ENCODE data around the gene IRS2. TPM values are rescaled to one million over a fixed set of nuclear protein-coding genes. Genes with fewer than 3 reads are reported as not detected.

The IRS2 gene
- total RNA-seq, 3 donors from 2014 or later, result 3.7 to 4.2 (median 4.2) TPM

DNA sequence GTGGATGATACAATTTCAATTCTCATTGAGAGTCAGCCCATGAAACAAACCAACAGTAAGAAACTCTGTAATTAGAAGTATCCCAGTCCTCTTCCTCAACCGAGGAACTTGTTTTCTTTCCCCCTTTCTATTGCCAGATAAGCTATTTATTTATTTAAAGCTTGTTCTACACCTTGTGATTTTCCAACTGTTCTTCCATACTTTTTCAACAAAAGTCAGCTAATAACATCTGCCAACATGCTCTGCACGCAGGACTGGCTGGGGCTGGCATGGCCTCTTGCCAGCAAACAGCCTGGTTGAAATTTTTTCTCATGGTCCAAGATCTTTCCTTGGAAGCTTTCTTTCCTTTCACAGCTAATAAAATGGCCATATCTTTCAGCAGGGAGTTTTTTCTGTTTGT is 2.9 kb upstream of the IRS2 start:
- Mint-ChIP-seq H3K4me1 (ENCODE audit: low read depth) (peaks cover 21% of the 10 kb centered on the region), H3K36me3 (ENCODE audit: insufficient read depth) (no peaks in the 10 kb centered on the region), H3K4me3 (no peak overlapping the region), H3K27me3 (ENCODE audit: low read depth) (peaks cover 25% of the 10 kb centered on the region), H3K9me3 (no peaks in the 10 kb centered on the region)
- DNase-seq (no peak), ATAC-seq (no peak)

DNA sequence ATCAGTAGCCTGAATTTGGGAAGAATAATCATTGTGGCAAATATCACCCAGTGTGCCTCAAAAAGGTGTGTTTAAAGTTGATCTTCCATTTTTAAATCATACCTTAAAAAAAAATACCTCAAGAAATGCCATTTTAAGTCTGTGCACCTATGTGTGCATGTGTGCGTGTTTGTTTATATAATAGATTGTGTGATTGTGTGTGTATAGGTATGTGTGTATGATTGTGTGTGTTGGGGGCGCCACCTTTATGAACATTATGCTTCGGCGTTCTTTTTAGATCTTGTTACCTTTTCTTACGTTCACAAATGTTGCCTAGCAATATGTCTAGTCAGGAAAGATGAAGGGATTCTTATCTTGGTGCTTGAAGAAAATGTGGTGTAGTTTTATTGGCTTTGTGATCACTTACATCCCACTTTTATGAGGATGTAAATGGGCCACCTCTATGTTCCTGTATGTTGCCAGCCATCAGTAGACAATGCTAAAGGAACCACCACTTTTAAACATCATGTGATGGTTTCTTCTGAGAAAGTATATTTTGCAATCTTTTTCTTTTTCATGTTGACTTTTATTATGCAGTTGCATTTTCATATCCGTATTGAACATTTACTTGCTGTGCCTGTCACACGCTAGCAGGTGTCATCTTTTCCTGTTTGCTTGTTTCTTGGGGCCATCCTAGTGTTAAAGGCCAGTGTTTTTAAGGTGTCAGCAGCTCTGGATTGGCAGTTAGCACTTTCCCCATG is 2.2 kb upstream of the IRS2 start:
- Mint-ChIP-seq H3K4me1 (ENCODE audit: low read depth) (peaks cover 23% of the 10 kb centered on the region), H3K27me3 (ENCODE audit: low read depth) (peaks cover 19% of the 10 kb centered on the region), H3K9me3 (no peaks in the 10 kb centered on the region), H3K36me3 (ENCODE audit: insufficient read depth) (no peaks in the 10 kb centered on the region), H3K4me3 (peak overlapping the region; percentile 25)
- ATAC-seq, result no peak
- no peak for DNase-seq

DNA sequence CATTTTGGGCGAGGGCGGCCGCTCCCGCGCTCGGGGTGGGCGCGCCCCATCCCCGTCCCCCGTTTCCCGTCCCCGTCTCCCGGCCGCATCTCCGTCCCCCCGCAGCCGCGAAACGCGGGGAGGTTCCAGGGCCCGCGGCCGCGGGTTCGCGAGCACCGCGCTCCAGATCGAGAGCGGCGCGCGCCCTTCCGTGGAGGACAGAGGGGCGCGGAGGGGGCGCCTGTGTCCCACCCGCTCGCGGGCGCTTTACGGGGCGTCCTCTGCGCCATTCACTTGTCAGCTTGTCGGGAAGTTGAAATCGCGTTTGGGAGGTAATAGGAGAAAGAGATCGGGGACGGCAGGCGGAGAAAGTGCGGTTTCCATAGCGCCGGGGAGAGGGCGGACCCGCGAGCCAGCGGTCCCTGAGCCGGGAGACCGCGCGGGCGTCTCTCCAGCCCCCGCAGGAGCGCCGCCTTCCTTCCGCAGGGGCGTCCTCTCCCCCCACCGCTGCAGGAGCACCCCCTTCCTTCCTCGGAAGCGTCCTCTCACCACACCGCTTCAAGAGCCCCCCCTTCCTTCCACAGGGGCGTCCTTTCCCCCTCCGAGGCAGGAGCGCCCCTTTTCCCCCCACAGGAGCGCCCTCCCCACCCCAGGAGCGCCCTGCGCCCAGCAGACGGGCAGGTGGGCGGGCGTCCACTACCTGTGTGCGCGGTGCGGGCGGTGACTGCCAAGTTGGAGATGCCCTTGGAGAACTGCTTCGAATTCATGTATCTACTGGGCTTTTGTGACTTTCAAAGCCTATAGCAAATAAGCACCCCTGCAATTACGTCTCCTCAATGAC is 962 bp upstream of the IRS2 start:
- DNase-seq (peak; percentile 19), ATAC-seq (peak; percentile 2 to 5)
- H3K4me1 Mint-ChIP-seq (ENCODE audit: low read depth), result peaks cover 21% of the 10 kb centered on the region
- H3K9me3 Mint-ChIP-seq, result no peaks in the 10 kb centered on the region
- H3K27me3 Mint-ChIP-seq (ENCODE audit: low read depth), result peaks cover 15% of the 10 kb centered on the region
- H3K36me3 Mint-ChIP-seq (ENCODE audit: insufficient read depth), result no peaks in the 10 kb centered on the region
- peak overlapping the region; percentile 82 for H3K4me3 Mint-ChIP-seq

DNA sequence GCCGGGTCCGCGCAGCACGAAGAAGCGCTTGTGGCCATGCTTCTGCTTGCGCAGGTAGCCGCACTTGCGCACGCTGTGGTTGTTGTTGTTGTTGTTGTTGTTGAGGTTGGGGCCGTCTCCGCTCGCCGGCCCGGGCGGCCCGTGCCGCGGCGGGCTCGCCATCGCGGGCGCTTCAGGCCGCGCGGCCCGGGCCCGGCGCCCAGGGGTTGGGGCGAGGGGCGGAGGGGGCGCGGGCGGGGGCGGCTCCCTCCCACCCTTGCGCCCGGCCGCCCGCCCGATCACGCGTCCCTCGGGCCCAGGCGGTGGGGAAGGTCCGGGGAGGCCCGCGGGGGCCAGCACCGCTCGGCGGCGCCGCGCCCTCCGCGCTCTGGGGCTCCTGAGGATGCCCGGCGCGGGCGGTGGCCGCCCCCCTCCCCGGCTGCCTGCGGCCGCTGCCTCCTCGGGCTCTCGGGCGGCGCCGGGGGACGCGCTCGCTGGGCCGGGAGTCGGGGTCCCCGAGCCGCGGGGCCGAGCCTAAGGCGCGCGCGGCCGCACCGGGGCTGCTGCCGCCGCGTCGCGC is 412 bp downstream of the IRS2 start:
- DNase-seq (no peak), ATAC-seq (peak; percentile 16 to 17)
- Mint-ChIP-seq H3K9me3 (no peaks in the 10 kb centered on the region), H3K27me3 (ENCODE audit: low read depth) (peaks cover 13% of the 10 kb centered on the region), H3K4me1 (ENCODE audit: low read depth) (peaks cover 25% of the 10 kb centered on the region), H3K4me3 (peak overlapping the region; percentile 53), H3K36me3 (ENCODE audit: insufficient read depth) (peaks cover 6% of the 10 kb centered on the region)

DNA sequence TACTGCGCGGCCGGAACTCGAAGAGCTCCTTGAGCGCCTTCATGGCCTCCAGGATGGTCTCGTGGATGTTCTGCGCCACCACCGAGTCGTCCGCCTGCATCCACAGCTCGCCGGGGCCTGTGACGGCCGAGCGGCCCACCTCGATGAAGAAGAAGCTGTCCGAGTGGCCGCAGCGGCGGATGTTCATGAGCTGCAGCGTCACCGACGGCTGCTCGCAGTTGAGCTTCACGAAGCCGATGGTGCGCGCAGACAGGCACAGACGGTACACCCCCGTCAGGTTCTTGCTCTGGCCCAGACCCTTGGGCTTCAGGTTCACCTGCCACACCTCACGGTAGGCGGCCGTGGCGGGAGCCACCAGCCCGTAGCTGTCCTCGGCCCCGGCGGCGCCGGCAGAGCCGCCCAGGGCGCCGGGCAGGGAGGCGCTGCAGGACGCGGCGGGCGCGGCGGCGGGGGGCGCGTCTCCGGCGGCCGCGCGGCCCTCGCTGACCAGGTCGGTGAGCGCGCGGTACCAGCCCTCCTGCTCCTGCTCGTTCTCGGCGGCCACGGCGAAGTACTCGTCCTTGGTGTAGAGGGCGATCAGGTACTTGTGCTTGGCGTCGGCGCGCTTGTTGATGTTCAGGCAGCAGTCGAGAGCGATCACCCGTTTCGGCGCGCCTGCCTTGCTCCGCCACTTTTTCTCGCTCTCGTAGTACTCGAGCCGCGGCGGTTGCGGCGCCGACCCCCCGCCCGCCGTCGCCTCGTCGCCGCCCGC is 1.1 kb downstream of the IRS2 start:
- no peaks in the 10 kb centered on the region for H3K9me3 Mint-ChIP-seq
- peak overlapping the region; percentile 70 for H3K4me3 Mint-ChIP-seq
- peaks cover 11% of the 10 kb centered on the region for H3K27me3 Mint-ChIP-seq (ENCODE audit: low read depth)
- peaks cover 29% of the 10 kb centered on the region for H3K4me1 Mint-ChIP-seq (ENCODE audit: low read depth)
- DNase-seq (peak; percentile 33), ATAC-seq (peak in 1 of 2 donors; percentile 1)
- peaks cover 10% of the 10 kb centered on the region for H3K36me3 Mint-ChIP-seq (ENCODE audit: insufficient read depth)

DNA sequence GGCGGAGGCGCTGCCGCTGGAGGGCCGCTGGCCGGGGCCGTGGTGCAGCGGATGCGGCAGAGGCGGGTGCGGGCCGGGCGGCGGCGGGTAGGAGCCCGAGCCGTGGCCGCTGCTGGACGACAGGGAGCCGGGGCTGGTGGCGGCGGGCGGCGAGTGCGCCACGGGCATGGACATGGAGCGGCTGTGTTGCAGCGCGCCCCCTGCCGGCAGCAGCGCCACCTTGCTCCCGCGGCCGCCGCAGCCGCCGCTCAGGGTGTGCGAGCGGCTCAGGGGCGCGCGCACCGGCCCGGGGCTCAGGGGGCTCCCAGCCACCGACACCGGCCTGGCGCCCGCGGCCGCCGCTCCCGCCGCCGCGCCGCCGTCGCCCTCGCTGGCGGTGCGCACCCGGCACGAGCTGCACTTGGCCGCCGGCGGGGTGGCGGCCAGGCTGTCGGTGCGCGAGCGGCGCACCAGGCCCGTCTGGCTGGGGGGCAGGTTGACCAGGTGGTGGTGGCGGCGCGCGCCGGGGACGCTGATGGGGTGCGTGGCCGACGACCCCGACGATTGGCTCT is 1.7 kb downstream of the IRS2 start:
- peaks cover 36% of the 10 kb centered on the region for H3K4me1 Mint-ChIP-seq (ENCODE audit: low read depth)
- peak overlapping the region; percentile 70 for H3K4me3 Mint-ChIP-seq
- ATAC-seq (peak; percentile 17 to 19), DNase-seq (peak; percentile 63)
- no peaks in the 10 kb centered on the region for H3K9me3 Mint-ChIP-seq
- peaks cover 11% of the 10 kb centered on the region for H3K27me3 Mint-ChIP-seq (ENCODE audit: low read depth)
- H3K36me3 Mint-ChIP-seq (ENCODE audit: insufficient read depth), result peaks cover 10% of the 10 kb centered on the region

DNA sequence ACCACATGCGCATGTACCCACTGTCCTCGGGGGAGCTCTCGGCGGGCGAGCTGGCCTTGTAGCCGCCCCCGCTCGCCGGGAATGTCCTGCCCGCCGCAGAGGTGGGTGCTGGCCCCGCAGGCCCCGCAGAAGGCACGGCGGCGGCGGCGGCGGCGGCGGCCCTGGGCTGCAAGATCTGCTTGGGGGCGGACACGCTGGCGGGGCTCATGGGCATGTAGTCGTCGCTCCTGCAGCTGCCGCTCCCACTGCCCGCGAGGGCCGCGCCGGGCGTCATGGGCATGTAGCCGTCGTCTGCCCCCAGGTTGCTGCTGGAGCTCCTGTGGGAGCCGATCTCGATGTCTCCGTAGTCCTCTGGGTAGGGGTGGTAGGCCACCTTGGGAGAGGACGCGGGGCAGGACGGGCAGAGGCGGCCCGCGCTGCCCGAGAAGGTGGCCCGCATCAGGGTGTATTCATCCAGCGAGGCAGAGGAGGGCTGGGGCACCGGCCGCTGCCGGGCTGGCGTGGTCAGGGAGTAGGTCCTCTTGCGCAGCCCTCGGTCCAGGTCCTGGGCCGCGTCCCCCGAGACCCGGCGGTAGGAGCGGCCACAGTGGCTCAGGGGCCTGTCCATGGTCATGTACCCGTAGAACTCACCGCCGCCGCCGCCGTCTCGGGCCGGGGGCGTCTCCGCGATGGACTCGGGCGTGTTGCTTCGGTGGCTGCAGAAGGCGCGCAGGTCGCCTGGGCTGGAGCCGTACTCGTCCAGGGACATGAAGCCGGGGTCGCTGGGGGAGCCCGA is 2.4 kb downstream of the IRS2 start:
- peaks cover 8% of the 10 kb centered on the region for H3K27me3 Mint-ChIP-seq (ENCODE audit: low read depth)
- H3K9me3 Mint-ChIP-seq, result no peaks in the 10 kb centered on the region
- peaks cover 38% of the 10 kb centered on the region for H3K4me1 Mint-ChIP-seq (ENCODE audit: low read depth)
- H3K4me3 Mint-ChIP-seq, result no peak overlapping the region
- DNase-seq (no peak), ATAC-seq (no peak)
- H3K36me3 Mint-ChIP-seq (ENCODE audit: insufficient read depth), result peaks cover 10% of the 10 kb centered on the region

DNA sequence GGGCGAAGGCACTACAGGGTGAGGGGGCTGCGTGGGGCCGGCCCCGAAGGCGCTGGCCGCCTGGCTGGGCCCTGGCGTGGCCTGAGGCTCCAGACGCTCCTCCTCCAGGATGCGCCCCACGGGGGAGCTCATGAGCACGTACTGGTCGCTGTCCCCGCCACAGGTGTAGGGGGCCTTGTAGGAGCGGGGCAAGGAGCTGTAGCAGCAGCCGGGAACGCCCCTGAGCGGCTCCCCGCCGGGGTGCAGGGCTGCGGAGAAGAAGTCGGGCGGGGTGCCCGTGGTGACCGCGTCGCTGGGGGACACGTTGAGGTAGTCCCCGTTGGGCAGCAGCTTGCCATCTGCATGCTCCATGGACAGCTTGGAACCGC is 3.0 kb downstream of the IRS2 start:
- Mint-ChIP-seq H3K9me3 (no peaks in the 10 kb centered on the region), H3K4me3 (no peak overlapping the region), H3K36me3 (ENCODE audit: insufficient read depth) (peaks cover 10% of the 10 kb centered on the region), H3K27me3 (ENCODE audit: low read depth) (peaks cover 2% of the 10 kb centered on the region), H3K4me1 (ENCODE audit: low read depth) (peaks cover 38% of the 10 kb centered on the region)
- ATAC-seq, result no peak
- no peak for DNase-seq

DNA sequence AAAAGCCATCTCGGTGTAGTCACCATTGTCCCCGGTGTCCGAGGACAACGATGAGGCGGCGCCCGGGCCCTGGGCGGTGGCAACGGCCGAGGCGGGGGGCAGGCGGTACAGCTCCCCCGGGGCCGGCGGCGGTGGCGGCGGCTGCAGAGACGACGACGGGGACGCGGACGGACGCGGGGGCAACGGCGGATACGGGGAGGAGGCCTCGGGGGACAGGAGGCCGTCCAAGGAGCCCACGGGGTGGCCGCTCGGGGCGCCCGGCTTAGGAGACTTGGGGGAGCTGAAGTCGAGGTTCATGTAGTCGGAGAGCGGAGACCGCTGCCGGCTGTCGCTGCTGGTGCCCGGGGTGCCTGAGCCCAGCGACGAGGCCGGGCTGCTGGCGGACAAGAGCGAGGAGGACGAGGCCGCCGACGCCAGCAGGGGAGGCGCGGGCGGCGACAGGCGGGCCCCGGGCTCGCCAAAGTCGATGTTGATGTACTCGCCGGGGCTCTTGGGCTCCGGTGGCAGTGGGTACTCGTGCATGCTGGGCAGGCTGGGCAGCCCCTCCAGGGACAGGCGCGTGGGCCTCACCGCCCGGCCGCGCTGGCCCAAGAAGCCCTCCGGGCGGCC is 3.5 kb downstream of the IRS2 start:
- no peak for ATAC-seq
- H3K4me1 Mint-ChIP-seq (ENCODE audit: low read depth), result peaks cover 40% of the 10 kb centered on the region

DNA sequence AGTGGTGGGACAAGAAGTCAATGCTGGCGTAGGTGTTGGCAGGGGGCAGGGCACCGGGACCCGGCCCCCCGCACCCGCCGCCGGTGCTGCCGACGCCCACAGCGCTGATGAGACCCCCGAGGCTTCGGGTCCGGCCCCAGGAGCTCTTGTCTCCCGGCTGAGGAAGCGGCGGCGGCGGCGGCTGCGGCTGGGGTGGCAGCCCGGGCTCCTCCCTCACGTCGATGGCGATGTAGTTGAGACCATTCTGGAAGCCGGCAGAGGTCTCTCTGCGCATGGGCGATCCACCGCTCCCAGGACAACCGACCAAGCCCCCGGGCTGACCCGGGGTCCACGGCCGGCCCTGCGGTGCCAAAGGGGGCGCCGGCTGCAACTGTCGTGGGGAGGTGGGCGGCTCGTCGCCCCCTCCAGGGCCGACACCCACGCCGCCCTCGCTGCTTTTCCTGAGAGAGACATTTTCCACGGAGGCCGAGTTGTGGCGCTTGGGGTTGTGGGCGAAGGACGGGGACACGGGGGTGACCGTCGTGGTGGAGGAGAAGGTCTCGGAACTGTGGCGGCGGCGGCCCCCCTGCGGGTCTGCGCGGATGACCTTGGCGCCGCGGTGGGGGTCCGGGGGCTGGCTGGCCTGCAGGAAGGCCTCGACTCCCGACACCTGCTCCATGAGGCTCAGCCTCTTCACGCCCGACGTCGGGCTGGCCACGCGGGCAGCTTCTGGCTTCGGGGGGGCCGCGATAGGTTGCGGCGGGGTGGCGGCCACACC is 4.1 kb downstream of the IRS2 start:
- Mint-ChIP-seq H3K27me3 (ENCODE audit: low read depth) (no peaks in the 10 kb centered on the region), H3K36me3 (ENCODE audit: insufficient read depth) (peaks cover 10% of the 10 kb centered on the region), H3K4me3 (no peak overlapping the region), H3K4me1 (ENCODE audit: low read depth) (peaks cover 45% of the 10 kb centered on the region), H3K9me3 (no peaks in the 10 kb centered on the region)
- no peak for ATAC-seq
- DNase-seq, result no peak

More for the DNA sequence above, 3.5 kb downstream of the IRS2 start:
- Mint-ChIP-seq H3K4me3 (no peak overlapping the region), H3K27me3 (ENCODE audit: low read depth) (no peaks in the 10 kb centered on the region), H3K36me3 (ENCODE audit: insufficient read depth) (peaks cover 10% of the 10 kb centered on the region), H3K9me3 (no peaks in the 10 kb centered on the region)
- DNase-seq, result no peak

DNA sequence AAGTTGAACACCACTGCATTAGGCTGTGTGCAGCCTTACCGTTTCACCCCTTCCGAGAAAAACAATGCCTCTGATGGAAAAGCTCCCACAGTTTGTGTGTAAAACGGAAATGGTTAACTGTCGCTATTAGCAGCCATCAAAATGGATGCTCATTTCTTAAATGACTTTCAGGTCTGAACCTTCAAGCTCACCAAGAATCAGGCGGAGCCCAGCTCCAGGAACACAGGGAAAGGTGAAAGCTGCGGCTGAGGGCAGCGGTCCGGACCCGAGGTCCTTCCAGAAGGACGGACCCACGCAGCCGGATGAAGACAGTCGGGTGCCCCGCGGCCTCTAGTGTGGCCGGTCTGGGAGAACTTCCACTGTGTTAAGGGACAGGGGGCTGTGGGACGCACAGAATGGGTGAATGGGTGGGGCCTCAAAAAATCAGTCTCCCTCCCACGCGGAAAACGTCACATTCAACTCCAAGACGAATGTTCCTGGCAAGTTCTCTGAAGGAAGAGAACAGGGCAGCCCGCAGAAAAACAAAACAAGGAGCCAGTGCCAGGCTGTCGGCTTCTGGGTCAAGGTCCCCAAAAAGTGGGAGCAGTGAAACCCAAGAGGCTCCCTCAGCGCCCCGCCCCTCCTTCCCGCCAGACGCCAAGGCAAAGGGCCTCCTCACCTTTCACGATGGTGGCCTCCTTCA is 4.9 kb downstream of the IRS2 start:
- DNase-seq (no peak), ATAC-seq (no peak)
- Mint-ChIP-seq H3K36me3 (ENCODE audit: insufficient read depth) (peaks cover 10% of the 10 kb centered on the region), H3K27me3 (ENCODE audit: low read depth) (no peaks in the 10 kb centered on the region), H3K9me3 (no peaks in the 10 kb centered on the region), H3K4me3 (no peak overlapping the region), H3K4me1 (ENCODE audit: low read depth) (peaks cover 52% of the 10 kb centered on the region)

DNA sequence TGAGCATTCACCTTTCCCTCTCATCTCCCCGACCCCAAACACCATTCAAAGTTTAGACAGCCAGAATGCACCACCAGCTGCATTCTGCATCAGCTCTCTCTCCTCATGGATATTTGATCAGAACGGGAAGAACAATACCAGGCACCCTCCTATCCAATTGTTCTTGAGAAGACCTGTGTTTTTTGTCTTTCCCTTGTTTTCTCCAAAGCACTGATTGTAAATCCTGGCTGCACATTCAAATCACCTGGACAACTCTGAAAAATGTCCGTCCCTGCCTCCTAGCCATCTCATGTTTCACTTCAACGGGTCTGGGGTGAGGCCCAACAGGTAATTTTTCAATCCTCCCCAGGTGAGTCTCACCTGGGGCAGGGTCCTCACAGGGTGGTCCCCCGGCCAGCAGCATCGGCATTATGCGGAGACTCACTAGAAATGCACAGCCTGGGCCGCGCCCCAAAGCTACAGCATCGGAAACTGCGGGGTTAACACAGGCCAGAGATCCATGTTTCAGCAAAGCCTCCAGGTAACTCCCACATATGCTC is 5.5 kb downstream of the IRS2 start:
- H3K36me3 Mint-ChIP-seq (ENCODE audit: insufficient read depth), result peaks cover 10% of the 10 kb centered on the region
- peaks cover 55% of the 10 kb centered on the region for H3K4me1 Mint-ChIP-seq (ENCODE audit: low read depth)
- no peak overlapping the region for H3K4me3 Mint-ChIP-seq
- H3K27me3 Mint-ChIP-seq (ENCODE audit: low read depth), result no peaks in the 10 kb centered on the region
- no peaks in the 10 kb centered on the region for H3K9me3 Mint-ChIP-seq
- DNase-seq (no peak), ATAC-seq (no peak)
